HepG2 (cell line): ENCODE data around the gene TMEM143. TPM values are rescaled to one million over a fixed set of nuclear protein-coding genes. Genes with fewer than 3 reads are reported as not detected.

Experiments
- BORCS8-MEF2B ChIP-seq: sonication (generic); formaldehyde crosslinking; IDR thresholded peaks from 2 replicates; pipeline ENCODE4 v1.8.0; 2022; ENCODE audit warnings: mild to moderate bottlenecking, missing genetic modification reagents
- CCDC6 ChIP-seq: sonication (generic); formaldehyde crosslinking; IDR thresholded peaks from 2 replicates; pipeline ENCODE4 v1.8.1; 2022; ENCODE audit warnings: mild to moderate bottlenecking, missing genetic modification reagents, moderate library complexity
- EED ChIP-seq: sonication (generic); formaldehyde crosslinking; IDR thresholded peaks from 2 replicates; pipeline ENCODE4 v1.5.0; 2020; ENCODE audit warnings: mild to moderate bottlenecking, missing genetic modification reagents
- IRX3 ChIP-seq: sonication (generic); formaldehyde crosslinking; IDR thresholded peaks from 2 replicates; pipeline ENCODE4 v1.8.1; 2023; ENCODE audit warnings: mild to moderate bottlenecking, low read depth, missing genetic modification reagents, borderline replicate concordance
- KAT2B ChIP-seq: fragments of 150-350 bp; IDR thresholded peaks from 2 replicates; pipeline ENCODE4 v1.6.1; 2014; ENCODE audit warnings: low read depth, low read length, borderline replicate concordance
- KMT2A ChIP-seq: sonication (generic); formaldehyde crosslinking; IDR thresholded peaks from 2 replicates; pipeline ENCODE4 v1.4.0; 2020; ENCODE audit warnings: missing genetic modification reagents
- LCORL ChIP-seq, 2 experiments: fragments of 450-650 bp in 1 of 2; sonication (generic) in 1 of 2; formaldehyde crosslinking in 1 of 2; IDR thresholded peaks; 2 replicates each; pipeline versions ENCODE4 v1.5.0 to v1.6.1; 2017 to 2020; ENCODE audit warnings: antibody characterized with exemption in 1 of 2, missing genetic modification reagents in 1 of 2
- MAFF ChIP-seq: IDR thresholded peaks from 2 replicates; pipeline ENCODE4 v1.6.1; 2011; ENCODE audit warnings: low read depth, low read length, improper control_type of control experiment
- PPARG ChIP-seq: conservative IDR thresholded peaks from 2 replicates; pipeline ENCODE4 v1.6.1; 2016; ENCODE audit warnings: missing biosample characterization, missing genetic modification reagents
- SOX5 ChIP-seq: IDR thresholded peaks from 2 replicates; pipeline ENCODE4 v1.6.1; 2016; ENCODE audit warnings: borderline replicate concordance
- SP1 ChIP-seq, 2 experiments: fragments of 450-650 bp in 1 of 2; sonication (generic) in 1 of 2; formaldehyde crosslinking in 1 of 2; IDR thresholded peaks; 2 replicates each; pipeline versions ENCODE4 v1.4.0 to v1.6.1; 2016 to 2020; ENCODE audit warnings: missing genetic modification reagents in 1 of 2
- YEATS4 ChIP-seq: sonication (generic); formaldehyde crosslinking; IDR thresholded peaks from 2 replicates; pipeline ENCODE4 v1.4.0; 2020; ENCODE audit warnings: missing genetic modification reagents, borderline replicate concordance
- ZFX ChIP-seq: sonication (generic); formaldehyde crosslinking; IDR thresholded peaks from 2 replicates; pipeline ENCODE4 v1.4.0; 2020; ENCODE audit warnings: mild to moderate bottlenecking, low read depth, missing genetic modification reagents, moderate library complexity
- ZMYM2 ChIP-seq: sonication (generic); formaldehyde crosslinking; IDR thresholded peaks from 2 replicates; pipeline ENCODE4 v1.8.0; 2022; ENCODE audit warnings: mild to moderate bottlenecking, missing genetic modification reagents
- ZSCAN21 ChIP-seq: sonication (generic); formaldehyde crosslinking; IDR thresholded peaks from 2 replicates; pipeline ENCODE4 v1.8.0; 2022; ENCODE audit warnings: mild to moderate bottlenecking, missing genetic modification reagents, moderate library complexity, borderline replicate concordance
- polyA plus RNA-seq, 8 experiments: library from polyadenylated mRNA; depleted of rRNA in 3 of 8; stranded (reverse) in 7 of 8; unstranded in 1 of 8; fragments of >200 nt; fragmentation: Illumina TruSeq in 4 of 8; extraction: Trizol in 4 of 8; gene quantifications; 2 replicates each; pipeline versions ENCODE4 v1.2.1 to v1.2.3, GENCODE V29; 2011 to 2016; ENCODE audit warnings: low read depth in 4 of 8, missing spikeins in 1 of 8, mixed read lengths in 1 of 8; ENCODE audit not compliant: insufficient read depth in 1 of 8
- total RNA-seq, 5 experiments: library from RNA; depleted of rRNA; stranded (reverse); fragments of >200 nt; fragmentation: Illumina TruSeq; extraction: Trizol; gene quantifications; 2 replicates each; pipeline ENCODE4 v1.2.3, GENCODE V29; 2016; ENCODE audit warnings: low read depth in 1 of 5
- TF ChIP-seq, protein P1 (sequence below): sonication (generic); formaldehyde crosslinking; IDR thresholded peaks from 2 replicates; pipeline ENCODE4 v1.4.0; 2020; ENCODE audit warnings: missing genetic modification reagents, mild to moderate bottlenecking, borderline replicate concordance
- TF ChIP-seq, protein P2 (sequence below): IDR thresholded peaks from 2 replicates; pipeline ENCODE4 v1.6.1; 2016; ENCODE audit warnings: missing genetic modification reagents, missing compliant biosample characterization
- TF ChIP-seq, protein P3 (sequence below): IDR thresholded peaks from 2 replicates; pipeline ENCODE4 v1.6.1; 2016

TMEM143 gene
- total and polyA plus RNA-seq, 2 of the 13 experiments (the other 11 are each of a cell fraction or from before 2014, with no cell fraction given) = 7.7 to 11.3 TPM

DNA sequence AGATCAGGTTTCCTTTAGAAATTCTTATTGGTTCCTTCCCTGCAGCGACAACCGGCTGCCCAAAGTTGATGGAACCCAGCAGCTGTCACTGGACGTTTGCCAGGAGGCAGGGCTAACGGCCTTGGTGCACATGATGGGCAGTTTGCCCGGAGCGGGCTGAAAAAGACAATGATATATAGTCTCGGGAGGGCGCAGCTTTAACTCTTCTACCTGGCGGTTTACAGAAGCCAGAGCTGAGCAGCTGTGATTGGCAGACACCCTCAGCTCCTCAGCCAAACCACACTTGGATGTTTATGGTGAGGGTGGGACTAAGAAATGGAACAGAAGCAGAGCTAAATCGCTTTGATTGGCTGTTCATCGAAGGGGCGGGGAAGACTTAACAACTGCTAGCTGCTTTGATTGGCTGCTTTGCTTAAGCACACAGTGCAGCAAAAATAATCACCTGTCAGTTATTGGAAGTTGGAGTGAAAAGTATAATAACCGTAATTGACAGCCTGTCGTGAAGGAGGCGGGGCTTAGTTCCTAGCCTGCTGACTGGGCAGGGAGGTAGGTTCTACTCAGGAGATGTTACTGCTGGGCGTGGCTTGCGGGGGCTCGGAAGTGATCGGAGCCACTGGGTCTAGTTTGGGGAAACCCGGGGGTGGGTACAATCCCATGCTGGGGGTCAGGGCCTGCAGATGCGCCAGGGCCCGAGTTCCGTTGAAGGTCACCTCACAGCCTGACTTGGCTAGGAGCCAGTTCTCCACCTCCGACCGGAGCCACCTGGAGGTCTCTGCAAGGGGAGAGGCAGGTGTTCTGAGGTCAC is 30.9 kb downstream of the TMEM143 start (continued):
- 0 out of 2 replicates have a peak, but pooled peaks have one; percentile 19 for TF ChIP-seq PPARG (CRISPR knock-in tag)
- TF ChIP-seq EED = no peak
- TF ChIP-seq KAT2B = no peak
- TF ChIP-seq MAFF = peak; percentile 33; the same call in 1 of the 2 replicates
- no peak for TF ChIP-seq IRX3 (CRISPR knock-in tag)
- no peak for TF ChIP-seq SP1 (IDR thresholded peaks at IDR 0.05)
- TF ChIP-seq SP1 (CRISPR knock-in tag; IDR thresholded peaks at IDR 0.05) = peak; percentile 16; the same call in 1 of the 2 replicates
- 0 out of 2 replicates have a peak, but pooled peaks have one; percentile 25 for TF ChIP-seq CCDC6 (CRISPR knock-in tag)
- 0 out of 2 replicates have a peak, but pooled peaks have one; percentile 20 for TF ChIP-seq KMT2A
- TF ChIP-seq YEATS4 = no peak
- TF ChIP-seq, protein P1, sequence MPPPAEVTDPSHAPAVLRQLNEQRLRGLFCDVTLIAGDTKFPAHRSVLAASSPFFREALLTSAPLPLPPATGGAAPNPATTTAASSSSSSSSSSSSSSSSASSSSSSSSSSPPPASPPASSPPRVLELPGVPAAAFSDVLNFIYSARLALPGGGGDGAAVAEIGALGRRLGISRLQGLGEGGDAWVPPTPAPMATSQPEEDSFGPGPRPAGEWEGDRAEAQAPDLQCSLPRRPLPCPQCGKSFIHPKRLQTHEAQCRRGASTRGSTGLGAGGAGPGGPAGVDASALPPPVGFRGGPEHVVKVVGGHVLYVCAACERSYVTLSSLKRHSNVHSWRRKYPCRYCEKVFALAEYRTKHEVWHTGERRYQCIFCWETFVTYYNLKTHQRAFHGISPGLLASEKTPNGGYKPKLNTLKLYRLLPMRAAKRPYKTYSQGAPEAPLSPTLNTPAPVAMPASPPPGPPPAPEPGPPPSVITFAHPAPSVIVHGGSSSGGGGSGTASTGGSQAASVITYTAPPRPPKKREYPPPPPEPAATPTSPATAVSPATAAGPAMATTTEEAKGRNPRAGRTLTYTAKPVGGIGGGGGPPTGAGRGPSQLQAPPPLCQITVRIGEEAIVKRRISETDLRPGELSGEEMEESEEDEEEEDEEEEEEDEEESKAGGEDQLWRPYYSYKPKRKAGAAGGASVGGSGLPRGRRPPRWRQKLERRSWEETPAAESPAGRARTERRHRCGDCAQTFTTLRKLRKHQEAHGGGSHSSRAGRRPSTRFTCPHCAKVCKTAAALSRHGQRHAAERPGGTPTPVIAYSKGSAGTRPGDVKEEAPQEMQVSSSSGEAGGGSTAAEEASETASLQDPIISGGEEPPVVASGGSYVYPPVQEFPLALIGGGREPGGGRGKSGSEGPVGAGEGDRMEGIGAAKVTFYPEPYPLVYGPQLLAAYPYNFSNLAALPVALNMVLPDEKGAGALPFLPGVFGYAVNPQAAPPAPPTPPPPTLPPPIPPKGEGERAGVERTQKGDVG (CRISPR knock-in tag) = 0 out of 2 replicates have a peak, but pooled peaks have one; percentile 16
- peak; percentile 52; the same call in 1 of the 2 replicates for TF ChIP-seq SOX5 (CRISPR knock-in tag)
- TF ChIP-seq, protein P2, sequence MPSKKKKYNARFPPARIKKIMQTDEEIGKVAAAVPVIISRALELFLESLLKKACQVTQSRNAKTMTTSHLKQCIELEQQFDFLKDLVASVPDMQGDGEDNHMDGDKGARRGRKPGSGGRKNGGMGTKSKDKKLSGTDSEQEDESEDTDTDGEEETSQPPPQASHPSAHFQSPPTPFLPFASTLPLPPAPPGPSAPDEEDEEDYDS (CRISPR knock-in tag) = peak; percentile 84
- TF ChIP-seq ZFX (CRISPR knock-in tag) = peak; percentile 56
- 0 out of 2 replicates have a peak, but pooled peaks have one; percentile 27 for TF ChIP-seq ZSCAN21 (CRISPR knock-in tag)
- TF ChIP-seq ZMYM2 (CRISPR knock-in tag) = no peak
- peak; percentile 19; the same call in 1 of the 2 replicates for TF ChIP-seq LCORL (IDR thresholded peaks at IDR 0.05)
- TF ChIP-seq LCORL (CRISPR knock-in tag; IDR thresholded peaks at IDR 0.05) = peak; percentile 49; the same call in 1 of the 2 replicates
- TF ChIP-seq, protein P3, sequence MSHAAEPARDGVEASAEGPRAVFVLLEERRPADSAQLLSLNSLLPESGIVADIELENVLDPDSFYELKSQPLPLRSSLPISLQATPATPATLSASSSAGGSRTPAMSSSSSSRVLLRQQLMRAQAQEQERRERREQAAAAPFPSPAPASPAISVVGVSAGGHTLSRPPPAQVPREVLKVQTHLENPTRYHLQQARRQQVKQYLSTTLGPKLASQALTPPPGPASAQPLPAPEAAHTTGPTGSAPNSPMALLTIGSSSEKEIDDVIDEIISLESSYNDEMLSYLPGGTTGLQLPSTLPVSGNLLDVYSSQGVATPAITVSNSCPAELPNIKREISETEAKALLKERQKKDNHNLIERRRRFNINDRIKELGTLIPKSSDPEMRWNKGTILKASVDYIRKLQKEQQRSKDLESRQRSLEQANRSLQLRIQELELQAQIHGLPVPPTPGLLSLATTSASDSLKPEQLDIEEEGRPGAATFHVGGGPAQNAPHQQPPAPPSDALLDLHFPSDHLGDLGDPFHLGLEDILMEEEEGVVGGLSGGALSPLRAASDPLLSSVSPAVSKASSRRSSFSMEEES (CRISPR knock-in tag) = no peak
- TF ChIP-seq BORCS8-MEF2B (CRISPR knock-in tag) = 0 out of 2 replicates have a peak, but pooled peaks have one; percentile 32
